Endothelial cell of umbilical vein (primary cell): ENCODE data around the gene SCIMP. TPM values are rescaled to one million over a fixed set of nuclear protein-coding genes. Genes with fewer than 3 reads are reported as not detected.

ENCODE experiments used
- polyA plus RNA-seq, 4 experiments: library from polyadenylated mRNA; depleted of rRNA in 3 of 4; stranded (reverse) in 3 of 4; unstranded in 1 of 4; fragments of >200 nt; gene quantifications; 2 replicates each; pipeline versions ENCODE4 v1.2.1 to v1.2.3, GENCODE V29; 2011 to 2012; ENCODE audit warnings: missing spikeins in 1 of 4
- total RNA-seq: library from RNA; stranded (reverse); gene quantifications from 2 replicates; pipeline ENCODE4 v1.2.3, GENCODE V29; 2021

The SCIMP gene
- total and polyA plus RNA-seq, 2 donors (not counting 3 experiments of a cell fraction or from before 2014, with no cell fraction given): not detected

Other genes starting within 250 kb of the SCIMP start
- gene CAMTA2, start 247.2 kb downstream of the SCIMP start, total RNA-seq: 51.0 and 56.7 TPM in 2 replicates
- 33.8 and 47.2 TPM in 2 replicates for gene CAMTA2, start 247.2 kb downstream of the SCIMP start, polyA plus RNA-seq
- gene INCA1, start 237.3 kb downstream of the SCIMP start, total RNA-seq: 0.71 and 1.0 TPM in 2 replicates
- 0.99 and 1.0 TPM in 2 replicates for gene INCA1, start 237.3 kb downstream of the SCIMP start, polyA plus RNA-seq
- gene KIF1C, start 236.9 kb downstream of the SCIMP start, total RNA-seq: 171 and 174 TPM in 2 replicates
- gene KIF1C, start 236.9 kb downstream of the SCIMP start, polyA plus RNA-seq: 33.6 and 33.9 TPM in 2 replicates
- not detected in 2 replicates for gene SLC52A1, start 199.4 kb downstream of the SCIMP start, total RNA-seq
- gene SLC52A1, start 199.4 kb downstream of the SCIMP start, polyA plus RNA-seq: 0.04 and 0.08 TPM in 2 replicates
- 1.4 and 1.7 TPM in 2 replicates for gene ZFP3, start 156.4 kb downstream of the SCIMP start, total RNA-seq
- gene ZFP3, start 156.4 kb downstream of the SCIMP start, polyA plus RNA-seq: 1.7 and 1.8 TPM in 2 replicates
- gene ZNF232, start 123.0 kb downstream of the SCIMP start, total RNA-seq: 9.9 and 10.1 TPM in 2 replicates
- 2.6 and 3.1 TPM in 2 replicates for gene ZNF232, start 123.0 kb downstream of the SCIMP start, polyA plus RNA-seq
- gene USP6, start 118.8 kb downstream of the SCIMP start, total RNA-seq: 0.07 and 0.15 TPM in 2 replicates
- under 0.01 and 0.02 TPM in 2 replicates for gene USP6, start 118.8 kb downstream of the SCIMP start, polyA plus RNA-seq
- 5.0 and 5.8 TPM in 2 replicates for gene ZNF594, start 43.0 kb downstream of the SCIMP start, total RNA-seq
- 1.0 and 1.2 TPM in 2 replicates for gene ZNF594, start 43.0 kb downstream of the SCIMP start, polyA plus RNA-seq
- 54.8 and 55.3 TPM in 2 replicates for gene RABEP1, start 47.4 kb upstream of the SCIMP start, total RNA-seq
- 8.9 and 10.1 TPM in 2 replicates for gene RABEP1, start 47.4 kb upstream of the SCIMP start, polyA plus RNA-seq
- gene NUP88, start 184.8 kb upstream of the SCIMP start, total RNA-seq: 87.4 and 95.8 TPM in 2 replicates
- 50.9 and 52.5 TPM in 2 replicates for gene NUP88, start 184.8 kb upstream of the SCIMP start, polyA plus RNA-seq
- 55.9 and 56.5 TPM in 2 replicates for gene RPAIN, start 185.3 kb upstream of the SCIMP start, total RNA-seq
- gene RPAIN, start 185.3 kb upstream of the SCIMP start, polyA plus RNA-seq: 36.1 and 39.3 TPM in 2 replicates
- gene C1QBP, start 204.3 kb upstream of the SCIMP start, total RNA-seq: 201 and 218 TPM in 2 replicates
- gene C1QBP, start 204.3 kb upstream of the SCIMP start, polyA plus RNA-seq: 110 and 144 TPM in 2 replicates
- gene DHX33, start 234.1 kb upstream of the SCIMP start, total RNA-seq: 24.4 and 25.3 TPM in 2 replicates
- gene DHX33, start 234.1 kb upstream of the SCIMP start, polyA plus RNA-seq: 14.2 and 16.8 TPM in 2 replicates